Cardiac muscle cell (in vitro differentiated cells and primary cell): ENCODE data around the gene FXYD2. TPM values are rescaled to one million over a fixed set of nuclear protein-coding genes. Genes with fewer than 3 reads are reported as not detected.

Experiments
- DNase-seq, 2 donors: peaks; one replicate each; pipeline versions ENCODE4 v3.0.0 to v3.0.0-alpha.2; 2010 to 2017; ENCODE audit warnings: low read depth in 1 of 2, low spot score in 1 of 2
- H3K27ac ChIP-seq: fragments of 200-600 bp; sonication (generic); 2 replicates; pipeline ENCODE4 v1.5.1; 2016
- H3K27me3 ChIP-seq: fragments of 200-600 bp; sonication (generic); 2 replicates; pipeline ENCODE4 v1.6.0; 2016; ENCODE audit warnings: control low read depth
- H3K36me3 ChIP-seq: fragments of 200-600 bp; sonication (generic); 2 replicates; pipeline ENCODE4 v1.5.1; 2016; ENCODE audit warnings: control low read depth
- H3K4me1 ChIP-seq: fragments of 200-600 bp; sonication (generic); 2 replicates; pipeline ENCODE4 v1.8.1; 2017; ENCODE audit warnings: low read depth, mild to moderate bottlenecking, mixed run types
- H3K4me3 ChIP-seq: fragments of 200-600 bp; sonication (generic); 2 replicates; pipeline ENCODE4 v1.5.1; 2016; ENCODE audit warnings: mild to moderate bottlenecking
- H3K9me3 ChIP-seq: fragments of 200-600 bp; sonication (generic); 2 replicates; pipeline ENCODE4 v1.5.1; 2017; ENCODE audit warnings: low read depth, mild to moderate bottlenecking, control low read depth
- polyA plus RNA-seq: library from polyadenylated mRNA; unstranded; fragments of >200 nt; fragmentation: Nextera tagmentation; extraction: Ambion mirVana; gene quantifications from 2 replicates; pipeline ENCODE4 v1.2.1, GENCODE V29; 2016
- total RNA-seq: library from RNA; depleted of rRNA; stranded (reverse); fragments of >200 nt; gene quantifications from 2 replicates; pipeline ENCODE4 v1.2.3, GENCODE V29; 2016
- TF ChIP-seq, protein P1 (sequence below): IDR thresholded peaks from 2 replicates; pipeline ENCODE4 v1.5.1; 2012; ENCODE audit warnings: low read depth, mild to moderate bottlenecking, low read length

The FXYD2 gene
- total and polyA plus RNA-seq, 2 experiments from 2014 or later = 2.3 to 2.4 TPM

GRCh38 chr11:117836077-117836960 is 11.8 kb upstream of the FXYD2 start:
- H3K9me3 ChIP-seq = no peaks in the 10 kb centered on the region
- DNase-seq = no peak
- TF ChIP-seq, protein P1, sequence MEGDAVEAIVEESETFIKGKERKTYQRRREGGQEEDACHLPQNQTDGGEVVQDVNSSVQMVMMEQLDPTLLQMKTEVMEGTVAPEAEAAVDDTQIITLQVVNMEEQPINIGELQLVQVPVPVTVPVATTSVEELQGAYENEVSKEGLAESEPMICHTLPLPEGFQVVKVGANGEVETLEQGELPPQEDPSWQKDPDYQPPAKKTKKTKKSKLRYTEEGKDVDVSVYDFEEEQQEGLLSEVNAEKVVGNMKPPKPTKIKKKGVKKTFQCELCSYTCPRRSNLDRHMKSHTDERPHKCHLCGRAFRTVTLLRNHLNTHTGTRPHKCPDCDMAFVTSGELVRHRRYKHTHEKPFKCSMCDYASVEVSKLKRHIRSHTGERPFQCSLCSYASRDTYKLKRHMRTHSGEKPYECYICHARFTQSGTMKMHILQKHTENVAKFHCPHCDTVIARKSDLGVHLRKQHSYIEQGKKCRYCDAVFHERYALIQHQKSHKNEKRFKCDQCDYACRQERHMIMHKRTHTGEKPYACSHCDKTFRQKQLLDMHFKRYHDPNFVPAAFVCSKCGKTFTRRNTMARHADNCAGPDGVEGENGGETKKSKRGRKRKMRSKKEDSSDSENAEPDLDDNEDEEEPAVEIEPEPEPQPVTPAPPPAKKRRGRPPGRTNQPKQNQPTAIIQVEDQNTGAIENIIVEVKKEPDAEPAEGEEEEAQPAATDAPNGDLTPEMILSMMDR = no peak
- H3K4me1 ChIP-seq = no peaks in the 10 kb centered on the region
- no peak overlapping the region for H3K4me3 ChIP-seq
- no peak overlapping the region for H3K27ac ChIP-seq
- no peaks in the 10 kb centered on the region for H3K27me3 ChIP-seq
- H3K36me3 ChIP-seq = peaks cover 11% of the 10 kb centered on the region

GRCh38 chr11:117835576-117835975 is 11.0 kb upstream of the FXYD2 start:
- no peak for DNase-seq
- no peaks in the 10 kb centered on the region for H3K27me3 ChIP-seq
- H3K27ac ChIP-seq = no peak overlapping the region
- TF ChIP-seq, protein P1 = no peak
- H3K4me1 ChIP-seq = no peaks in the 10 kb centered on the region
- H3K9me3 ChIP-seq = no peaks in the 10 kb centered on the region
- H3K4me3 ChIP-seq = no peak overlapping the region
- peaks cover 7% of the 10 kb centered on the region for H3K36me3 ChIP-seq

- peaks cover 7% of the 10 kb centered on the region for H3K36me3 ChIP-seq
Measured at GRCh38 chr11:117834838-117835443, 10.4 kb upstream of the FXYD2 start.

DNA sequence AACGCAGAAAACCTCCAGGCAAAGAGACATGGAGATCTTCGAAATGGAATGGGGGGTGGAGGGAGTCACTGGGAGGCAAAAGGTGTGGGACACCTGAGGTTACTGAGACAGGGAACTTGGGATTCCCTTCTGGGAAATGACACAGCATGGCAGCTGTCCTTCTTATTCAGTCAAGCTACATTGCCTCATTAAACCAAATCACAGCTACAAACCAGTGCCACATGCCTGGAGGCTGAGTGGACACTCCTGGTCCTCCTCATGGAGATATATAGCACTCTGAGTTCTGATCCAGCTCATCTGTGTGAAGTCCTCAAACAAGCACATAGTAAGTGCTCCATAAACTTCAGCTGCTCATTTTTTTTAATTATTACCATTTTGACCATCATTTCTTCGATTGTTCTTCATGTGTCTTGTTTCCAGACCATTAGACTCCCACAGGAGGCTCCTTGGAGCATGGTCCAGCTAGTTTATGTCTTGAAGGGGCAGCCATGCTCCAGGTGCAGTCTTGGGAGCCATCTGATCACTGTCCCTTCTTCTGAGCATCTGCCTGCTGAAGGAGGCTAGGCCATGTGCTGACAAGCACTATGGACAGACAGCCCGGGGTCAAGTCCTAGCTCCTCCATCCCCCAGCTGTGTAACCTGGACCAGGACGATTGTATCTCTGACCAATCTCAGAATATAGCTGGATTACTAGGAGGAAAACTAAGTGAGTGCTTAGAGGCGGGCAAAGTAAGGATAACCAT is 9.7 kb upstream of the FXYD2 start:
- Histone ChIP-seq H3K4me1 (peaks cover 2% of the 10 kb centered on the region), H3K27me3 (no peaks in the 10 kb centered on the region), H3K4me3 (no peak overlapping the region), H3K27ac (no peak overlapping the region), H3K36me3 (peaks cover 7% of the 10 kb centered on the region), H3K9me3 (no peaks in the 10 kb centered on the region)
- TF ChIP-seq, protein P1 = no peak
- no peak for DNase-seq

More at GRCh38 chr11:117834838-117835443, 10.4 kb upstream of the FXYD2 start:
- Histone ChIP-seq H3K4me3 (no peak overlapping the region), H3K9me3 (no peaks in the 10 kb centered on the region), H3K27ac (no peak overlapping the region), H3K27me3 (no peaks in the 10 kb centered on the region), H3K4me1 (no peaks in the 10 kb centered on the region)
- no peak for DNase-seq
- TF ChIP-seq, protein P1 = no peak

GRCh38 chr11:117833401-117833891 is 8.9 kb upstream of the FXYD2 start:
- Histone ChIP-seq H3K4me1 (peaks cover 4% of the 10 kb centered on the region), H3K36me3 (no peaks in the 10 kb centered on the region), H3K9me3 (no peaks in the 10 kb centered on the region), H3K27me3 (no peaks in the 10 kb centered on the region), H3K4me3 (no peak overlapping the region), H3K27ac (no peak overlapping the region)
- TF ChIP-seq, protein P1 = no peak
- no peak for DNase-seq
